Sigmoid colon (tissue), 4 donors: Measurements from ENCODE around the gene ZNF362.

Source experiments
- POLR2A ChIP-seq, 2 donors: fragments of 450-650 bp; IDR thresholded peaks; one replicate each; pipeline ENCODE4 v1.6.1; 2016; ENCODE audit warnings: antibody characterized with exemption in 2 of 2, mild to moderate bottlenecking in 2 of 2, moderate library complexity in 2 of 2
- POLR2AphosphoS5 ChIP-seq, 4 donors: sonication (generic); formaldehyde crosslinking; IDR thresholded peaks; one replicate each; pipeline ENCODE4 v1.6.1; 2017; ENCODE audit warnings: antibody characterized with exemption in 4 of 4
- TF ChIP-seq, protein P1 (sequence below), 4 experiments: fragments of 450-650 bp in 3 of 4; fragments of 200-600 bp in 1 of 4; IDR thresholded peaks; one replicate each; pipeline ENCODE4 v1.5.1; 2016 to 2019; ENCODE audit warnings: antibody characterized with exemption in 4 of 4, mild to moderate bottlenecking in 3 of 4, moderate library complexity in 2 of 4

DNA sequence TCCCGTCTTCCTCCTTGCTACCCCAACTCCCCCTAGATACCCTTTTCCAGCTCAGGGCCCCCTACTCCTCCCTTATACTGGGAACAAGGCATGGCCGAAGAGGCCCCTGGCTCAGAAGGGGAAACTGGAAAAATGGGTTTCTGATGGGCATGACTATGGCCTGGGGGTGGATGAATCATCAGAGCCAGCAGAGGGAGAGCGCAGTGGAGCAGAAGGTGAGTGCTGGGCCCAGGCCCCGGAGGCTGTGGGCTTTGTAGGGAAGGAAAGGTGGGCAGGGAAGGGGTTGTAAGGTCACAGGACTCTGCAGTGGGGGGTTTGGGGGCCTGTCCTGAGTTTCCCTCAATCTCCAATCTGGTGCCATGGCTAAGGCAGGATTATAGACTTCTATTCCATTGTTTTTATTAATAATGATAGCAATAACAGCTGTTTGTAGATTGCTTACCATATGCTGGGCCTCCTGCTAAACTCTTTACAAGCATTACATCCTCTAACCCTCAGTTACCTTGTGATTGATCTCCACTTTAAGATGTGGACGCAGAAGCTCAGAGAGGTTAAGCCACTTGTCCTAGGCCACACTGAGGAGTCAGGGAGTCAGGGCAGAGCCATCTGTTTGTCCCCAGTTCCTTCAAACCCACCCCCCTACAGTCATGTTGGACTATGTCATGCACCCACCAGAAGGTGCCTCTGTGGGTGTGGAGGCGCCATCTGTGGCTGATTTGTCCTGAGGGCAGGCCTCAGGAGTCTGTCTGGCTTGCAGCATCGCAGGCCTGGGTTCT is 36.2 kb upstream of the ZNF362 start:
- TF ChIP-seq, protein P1, sequence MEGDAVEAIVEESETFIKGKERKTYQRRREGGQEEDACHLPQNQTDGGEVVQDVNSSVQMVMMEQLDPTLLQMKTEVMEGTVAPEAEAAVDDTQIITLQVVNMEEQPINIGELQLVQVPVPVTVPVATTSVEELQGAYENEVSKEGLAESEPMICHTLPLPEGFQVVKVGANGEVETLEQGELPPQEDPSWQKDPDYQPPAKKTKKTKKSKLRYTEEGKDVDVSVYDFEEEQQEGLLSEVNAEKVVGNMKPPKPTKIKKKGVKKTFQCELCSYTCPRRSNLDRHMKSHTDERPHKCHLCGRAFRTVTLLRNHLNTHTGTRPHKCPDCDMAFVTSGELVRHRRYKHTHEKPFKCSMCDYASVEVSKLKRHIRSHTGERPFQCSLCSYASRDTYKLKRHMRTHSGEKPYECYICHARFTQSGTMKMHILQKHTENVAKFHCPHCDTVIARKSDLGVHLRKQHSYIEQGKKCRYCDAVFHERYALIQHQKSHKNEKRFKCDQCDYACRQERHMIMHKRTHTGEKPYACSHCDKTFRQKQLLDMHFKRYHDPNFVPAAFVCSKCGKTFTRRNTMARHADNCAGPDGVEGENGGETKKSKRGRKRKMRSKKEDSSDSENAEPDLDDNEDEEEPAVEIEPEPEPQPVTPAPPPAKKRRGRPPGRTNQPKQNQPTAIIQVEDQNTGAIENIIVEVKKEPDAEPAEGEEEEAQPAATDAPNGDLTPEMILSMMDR (IDR thresholded peaks at IDR 0.05), result no peak
- TF ChIP-seq POLR2A (IDR thresholded peaks at IDR 0.05) (no peak), POLR2AphosphoS5 (IDR thresholded peaks at IDR 0.05) (no peak)
